Pulmonary artery endothelial cell (primary cell): ENCODE results near the gene TOB1. TPM values are rescaled to one million over a fixed set of nuclear protein-coding genes. Genes with fewer than 3 reads are reported as not detected.
"Not testable (repeated sequence)": the region's sequence is repeated elsewhere in the genome, so short reads cannot be mapped to it uniquely, and the experiment has no call there.

ENCODE experiments used
- DNase-seq: peaks from one replicate; pipeline ENCODE4 v3.0.0-alpha.2; 2011; ENCODE audit warnings: low read depth, low spot score
- total RNA-seq: library from RNA; depleted of rRNA; stranded (reverse); fragments of >200 nt; gene quantifications from 2 replicates; pipeline ENCODE4 v1.2.3, GENCODE V29; 2014

Gene TOB1
- total RNA-seq, 1 donor from 2014 or later = 4.4 TPM

DNA sequence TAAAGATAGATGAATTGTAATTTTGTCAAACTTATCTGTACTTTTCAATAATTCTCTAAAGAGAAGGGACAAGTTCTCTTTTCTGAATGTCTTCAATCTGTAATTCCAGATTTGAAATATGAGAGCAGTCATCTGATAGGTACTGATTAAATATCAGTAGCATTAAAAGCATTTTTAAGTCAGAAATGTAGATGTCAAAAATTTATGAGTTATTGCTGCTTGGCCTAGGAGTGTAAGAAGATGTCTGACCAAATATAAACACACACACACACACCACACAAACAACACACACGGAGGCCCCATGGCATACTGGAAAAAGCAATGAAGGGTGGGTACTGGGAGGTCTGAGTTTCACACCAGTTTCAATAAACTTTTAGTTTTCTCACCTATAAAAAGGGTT, 2.4 kb upstream of the TOB1 start:
- DNase-seq = no peak

DNA sequence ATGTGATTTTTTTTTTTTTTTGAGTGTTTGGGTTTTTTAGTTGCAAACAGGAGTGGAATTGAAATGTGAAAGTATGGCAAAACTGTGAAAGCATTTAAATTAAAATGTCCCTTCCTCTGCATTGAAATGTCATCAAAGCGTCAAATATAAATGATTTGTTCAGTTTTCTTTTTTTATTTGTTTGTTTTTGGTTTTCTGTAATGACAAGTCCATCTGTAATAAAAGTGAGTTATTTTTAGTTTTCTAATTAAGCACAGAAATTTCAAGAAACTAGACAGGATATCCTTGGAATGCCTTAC, 1.9 kb upstream of the TOB1 start:
- DNase-seq = no peak

DNA sequence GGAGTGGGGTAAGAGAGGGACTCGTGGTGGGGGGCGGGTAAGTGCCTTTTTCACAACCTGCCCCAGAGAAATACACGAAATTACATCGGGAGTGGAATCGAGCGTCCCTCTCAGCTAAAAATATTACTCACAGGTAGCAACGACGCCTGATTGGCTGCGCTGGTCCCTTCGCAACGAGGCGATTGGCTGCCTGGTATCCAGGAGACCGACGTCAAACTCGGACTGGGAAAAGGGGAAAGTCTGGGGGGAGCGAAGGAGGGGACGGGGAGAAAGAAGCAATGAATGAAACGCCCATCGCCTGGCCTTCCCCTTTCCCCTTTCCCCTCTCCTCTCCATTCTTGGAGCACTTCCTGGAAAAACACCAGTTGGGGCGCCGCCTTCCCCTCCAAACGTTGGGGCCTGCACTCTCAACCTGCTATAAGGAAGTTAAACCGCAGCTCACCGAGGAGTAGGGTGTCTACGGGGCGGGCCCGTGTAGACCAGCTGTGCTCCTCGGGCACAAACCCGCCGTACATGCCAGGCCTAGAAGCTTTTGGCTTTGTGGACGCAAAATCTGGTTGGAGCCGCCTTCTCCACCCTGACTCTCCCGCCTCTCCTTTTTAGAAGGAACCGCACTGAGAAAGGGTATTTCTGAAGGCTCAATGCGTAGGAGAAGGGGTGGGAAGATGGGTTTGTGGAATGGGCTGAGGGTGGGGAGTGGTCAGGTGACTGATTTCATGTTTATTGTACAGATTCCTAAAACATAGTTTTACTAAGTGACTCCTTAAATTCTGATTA, 1.4 kb upstream of the TOB1 start:
- peak; percentile 89 for DNase-seq

DNA sequence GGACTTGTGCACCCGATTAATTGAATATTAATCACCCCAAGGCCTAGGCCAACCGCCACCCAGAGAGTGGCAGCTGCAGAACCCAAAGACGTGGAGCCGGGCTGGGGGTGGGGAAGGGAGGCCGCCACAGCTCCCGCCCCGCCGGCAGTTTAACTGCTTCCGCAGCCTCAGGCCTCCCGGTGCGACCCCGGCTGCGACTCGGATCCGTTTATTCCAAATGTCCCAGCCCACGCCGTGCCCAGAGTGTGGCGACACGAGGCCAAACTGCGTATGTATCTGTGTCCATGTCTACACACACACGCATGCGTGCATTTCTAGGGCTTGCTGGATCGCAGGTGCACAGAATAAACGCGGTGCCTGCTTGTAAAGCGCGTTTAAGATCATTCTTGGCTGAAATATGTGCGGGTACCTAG, 802 bp upstream of the TOB1 start:
- DNase-seq = peak; percentile 20

DNA sequence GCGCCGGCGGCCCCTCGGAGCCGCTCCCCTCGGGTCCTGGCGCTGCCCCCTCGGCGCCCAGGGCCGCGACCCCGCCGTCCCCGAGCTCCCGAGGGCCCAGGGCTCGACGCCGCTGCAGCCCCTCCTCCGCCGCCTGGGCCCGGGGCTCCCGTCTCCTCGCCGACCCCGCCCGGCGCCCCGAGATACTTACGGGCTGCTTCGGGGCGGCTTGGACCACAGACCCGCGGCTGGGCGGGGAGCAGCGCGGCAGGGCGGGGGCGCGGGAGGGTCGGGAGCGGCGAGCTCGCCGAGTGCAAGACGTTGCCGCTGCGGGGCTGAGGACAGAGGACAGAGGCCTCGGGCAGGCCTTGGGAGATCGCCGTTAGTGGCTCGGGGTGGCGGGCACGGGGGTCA, 290 bp downstream of the TOB1 start:
- no peak for DNase-seq

DNA sequence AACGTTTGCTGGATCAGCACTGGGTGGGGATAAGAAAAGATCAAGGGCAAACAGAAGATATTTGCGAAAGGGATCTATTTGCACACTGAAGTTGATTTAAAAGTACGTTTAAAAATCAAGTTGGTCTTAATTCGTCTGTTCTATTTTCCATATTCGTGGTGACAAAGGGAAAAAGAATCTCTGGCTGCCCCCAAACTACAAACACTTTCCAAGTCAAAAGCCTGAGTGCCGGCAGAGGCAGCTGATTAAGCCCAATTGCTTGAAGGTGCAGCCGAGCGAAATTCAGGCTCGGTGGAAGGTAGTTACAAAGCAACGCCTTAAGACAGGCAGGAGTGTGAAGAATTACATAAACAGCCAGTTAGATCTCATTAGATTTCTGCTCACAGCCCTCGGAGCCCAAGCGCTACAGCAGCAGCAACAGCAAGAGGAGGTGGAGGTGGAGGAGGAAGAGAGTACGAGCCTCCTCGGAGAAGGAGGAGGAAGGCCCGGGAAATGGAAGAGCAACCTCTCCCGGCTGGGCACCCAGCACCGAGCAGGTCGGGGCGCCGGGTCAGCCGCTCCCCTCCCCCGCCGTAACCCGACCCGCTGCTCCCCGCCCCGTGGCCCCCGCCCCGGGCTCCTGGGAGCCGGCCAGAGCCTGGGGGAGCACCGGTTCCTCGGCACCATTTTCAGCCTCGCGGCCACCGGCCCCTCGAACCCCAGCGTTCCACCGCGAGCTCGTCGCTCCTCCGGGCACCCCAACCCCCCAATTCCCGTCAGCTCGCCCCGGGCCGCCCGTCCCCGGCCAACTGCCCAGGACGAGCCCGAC, 890 bp downstream of the TOB1 start:
- no peak for DNase-seq

DNA sequence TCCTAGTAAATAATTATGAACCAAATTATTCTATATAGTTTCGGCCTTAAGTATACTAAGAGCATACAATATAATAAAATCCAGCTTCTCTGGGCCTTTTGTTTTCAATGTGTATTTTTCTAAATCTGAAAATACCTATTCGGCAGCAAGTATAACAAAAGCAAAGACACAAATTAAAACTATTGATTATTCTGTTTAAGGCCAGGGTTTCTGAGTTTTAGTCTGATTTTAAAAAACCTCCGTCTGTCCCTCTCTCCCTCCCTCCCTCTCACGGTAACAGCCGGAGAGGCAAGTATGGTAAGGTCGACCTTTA, 1.5 kb downstream of the TOB1 start:
- DNase-seq = no peak

DNA sequence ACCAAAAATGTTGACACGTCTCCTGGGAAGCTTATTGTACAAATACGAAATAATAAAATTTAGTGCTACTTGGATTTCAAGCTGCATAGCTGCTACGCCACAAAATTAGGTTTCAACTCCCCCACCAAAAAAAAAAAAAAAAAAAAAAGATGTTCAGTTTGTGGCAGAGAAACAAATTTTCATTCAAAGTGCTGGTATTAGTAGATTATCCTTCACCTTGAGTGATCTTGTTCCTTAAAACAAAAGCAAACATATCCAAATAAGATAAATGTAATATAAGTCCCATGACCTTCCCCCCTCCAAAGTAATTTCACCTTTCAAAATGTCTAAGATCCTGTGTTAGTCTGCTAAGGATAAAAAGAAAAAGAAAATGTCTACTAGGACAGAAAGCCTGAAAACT, 2.2 kb downstream of the TOB1 start:
- no peak for DNase-seq

DNA sequence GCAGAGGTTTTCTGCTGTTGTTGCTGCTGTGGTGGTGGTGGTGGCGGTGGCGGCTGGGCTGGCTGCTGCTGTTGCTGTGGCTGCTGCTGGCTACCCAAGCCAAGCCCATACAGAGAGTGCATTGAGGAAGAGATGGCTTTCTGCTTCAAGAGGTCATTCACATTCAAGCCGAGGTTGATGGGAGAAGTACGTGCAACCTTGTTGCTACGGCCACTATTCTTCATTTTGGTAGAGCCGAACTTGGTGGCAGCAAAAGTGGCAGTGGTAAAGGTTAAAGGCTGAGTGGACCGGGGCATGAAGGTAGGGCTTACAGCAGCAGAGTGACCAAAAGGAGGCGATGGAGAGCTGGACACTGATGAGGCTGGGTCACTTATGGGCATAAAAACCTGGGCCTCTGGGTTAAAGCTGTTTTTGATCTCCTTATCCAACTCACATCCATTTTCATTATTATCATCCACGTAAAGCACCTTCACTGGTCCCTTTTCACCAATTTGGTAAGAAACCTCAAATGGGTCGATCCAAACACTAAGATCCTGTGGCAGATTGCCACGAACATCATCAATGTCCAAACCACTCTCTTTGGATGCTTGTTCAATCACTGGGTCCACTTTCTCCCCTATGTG, 2.8 kb downstream of the TOB1 start:
- DNase-seq = no peak

DNA sequence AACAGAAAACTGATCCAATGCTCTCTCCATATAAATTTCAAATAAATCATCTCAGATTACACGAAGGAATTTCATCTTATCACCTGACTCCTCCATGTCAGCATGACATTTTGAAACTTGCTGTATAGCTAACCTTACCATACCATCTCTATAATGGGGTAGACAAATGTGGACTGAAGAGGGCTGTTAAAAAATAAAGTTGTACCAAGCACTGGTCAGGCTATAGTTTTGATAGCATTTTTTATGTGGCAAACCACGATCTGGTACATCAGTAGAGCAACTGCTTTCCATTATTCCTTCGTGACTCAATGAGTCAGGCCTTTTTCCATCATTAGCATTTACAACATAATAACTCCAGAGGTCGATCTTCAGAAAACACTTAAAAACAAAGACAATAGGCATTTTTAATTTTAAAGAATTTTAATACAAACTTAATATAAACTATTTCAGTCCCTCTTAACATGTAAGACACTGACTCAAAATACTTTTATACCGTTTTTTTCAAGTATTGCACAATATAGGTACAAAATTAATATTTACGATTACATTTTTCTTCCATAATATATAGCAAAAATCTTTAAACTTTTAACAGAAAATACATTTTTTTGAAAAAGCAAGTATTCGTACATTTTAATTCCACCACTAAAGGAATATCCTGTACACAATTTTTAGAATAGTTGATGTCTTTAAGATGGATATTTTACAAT, 4.2 kb downstream of the TOB1 start:
- no peak for DNase-seq

DNA sequence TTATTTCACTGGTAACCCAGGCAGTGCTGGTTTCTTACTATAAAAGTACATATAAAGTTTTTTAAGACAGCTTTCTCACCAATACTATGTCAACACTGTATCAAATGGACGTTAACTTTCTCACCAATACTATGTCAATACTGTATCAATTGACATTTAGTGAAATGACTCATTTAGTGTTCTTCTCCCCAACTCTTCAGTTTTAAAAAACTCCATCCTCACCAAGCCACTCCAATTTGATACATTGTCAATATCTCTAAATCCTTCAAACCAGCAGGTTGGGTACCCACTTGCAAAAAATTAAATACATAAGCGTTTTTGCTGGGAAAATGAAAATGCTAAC, 4.8 kb downstream of the TOB1 start:
- DNase-seq = no peak

DNA sequence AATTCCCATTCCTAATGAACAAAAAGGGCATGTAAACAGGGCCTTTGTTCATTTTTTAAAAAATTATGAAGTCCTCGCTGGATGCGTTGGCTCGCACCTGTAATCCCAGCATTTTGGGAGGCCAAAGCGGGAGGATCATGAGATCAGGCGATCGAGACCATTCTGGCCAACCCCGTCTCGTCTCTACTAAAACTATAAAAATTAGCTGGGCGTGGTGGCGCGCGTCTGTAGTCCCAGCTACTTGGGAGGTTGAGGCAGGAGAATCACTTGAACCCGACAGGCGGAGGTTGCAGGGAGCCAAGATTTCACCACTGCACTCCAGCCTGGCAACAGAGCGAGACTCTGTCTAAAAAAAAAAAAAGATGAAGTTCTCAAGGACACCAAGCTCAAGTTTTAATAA, 6.4 kb downstream of the TOB1 start:
- not testable (repeated sequence) for DNase-seq

DNA sequence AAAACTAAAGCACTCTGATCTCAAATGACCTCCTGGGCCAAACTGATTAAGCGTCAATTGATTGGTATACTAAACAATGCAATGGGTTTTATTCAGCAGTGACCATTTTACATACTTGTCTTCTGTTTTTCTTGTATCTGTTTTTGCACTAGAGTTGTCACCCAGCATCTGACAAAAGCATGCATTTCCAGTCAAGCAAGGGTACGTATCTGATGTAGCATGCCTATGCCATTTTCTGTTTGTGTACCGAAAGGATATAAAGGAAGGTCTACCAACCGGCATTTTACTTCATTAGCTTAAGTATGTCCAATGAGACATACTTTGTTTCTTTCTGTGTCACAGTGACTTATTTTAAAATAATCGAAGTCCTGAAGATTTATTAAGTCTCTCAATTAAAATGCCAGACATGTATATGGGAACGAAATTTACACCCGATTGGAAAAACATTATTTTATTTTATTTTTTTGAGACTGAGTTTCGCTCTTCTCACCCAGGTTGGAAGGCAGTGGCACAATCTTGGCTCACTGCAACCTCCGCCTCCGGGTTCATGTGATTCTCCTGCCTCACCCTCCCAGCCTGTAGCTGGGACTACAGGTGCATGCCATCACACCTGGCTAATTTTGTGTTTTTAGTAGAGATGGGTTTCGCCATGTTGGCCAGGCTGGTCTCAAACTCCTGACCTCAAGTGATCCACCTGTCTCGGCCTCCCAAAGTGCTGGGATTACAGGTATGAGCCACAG, 7.5 kb downstream of the TOB1 start:
- no peak for DNase-seq

DNA sequence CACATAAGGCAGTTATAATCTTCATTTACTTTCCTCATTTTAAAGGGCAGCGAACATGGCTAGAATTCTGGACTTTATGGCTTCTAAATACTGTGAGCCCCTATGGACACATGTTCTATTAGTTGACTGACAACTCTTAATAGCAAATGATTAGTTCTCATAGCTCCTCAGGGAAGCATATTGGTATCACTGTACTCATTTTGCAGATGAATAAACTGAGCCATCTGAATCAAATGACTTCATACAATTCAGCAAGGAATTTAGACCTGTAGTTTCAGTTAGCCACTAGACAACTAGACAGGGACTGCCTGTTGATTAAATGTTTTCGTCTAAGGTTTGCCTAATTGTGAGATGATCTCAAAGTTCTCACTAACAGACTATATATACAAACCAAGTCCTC, 9.7 kb downstream of the TOB1 start:
- no peak for DNase-seq

DNA sequence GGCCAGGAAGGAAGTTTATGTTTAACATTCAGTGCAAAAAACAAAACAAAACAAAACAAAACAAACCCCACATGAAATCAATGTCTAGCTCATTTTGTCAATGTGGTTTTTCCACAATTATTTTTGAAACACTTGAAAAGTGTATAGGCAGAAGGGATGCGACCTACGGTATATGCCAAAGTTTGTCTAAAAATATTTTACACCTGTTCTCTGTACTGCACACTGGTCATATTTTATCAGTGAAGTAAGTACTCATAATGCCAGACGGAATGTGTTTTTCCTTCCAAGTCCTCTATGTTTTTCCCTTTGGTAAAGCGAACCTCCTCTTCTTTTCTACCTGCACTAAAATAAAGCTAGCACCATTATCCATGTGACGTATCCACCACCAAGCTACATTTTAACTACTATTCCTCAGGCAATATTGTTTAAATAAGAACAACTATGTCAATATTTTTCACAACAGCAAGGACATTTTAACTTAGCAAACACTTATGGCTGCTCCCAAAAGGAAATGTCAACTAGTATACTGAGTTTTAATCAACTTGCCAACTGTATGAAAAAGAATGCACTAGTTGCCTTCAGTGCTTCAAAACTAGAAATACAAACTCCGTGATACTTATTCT, 10.3 kb downstream of the TOB1 start:
- DNase-seq = no peak

DNA sequence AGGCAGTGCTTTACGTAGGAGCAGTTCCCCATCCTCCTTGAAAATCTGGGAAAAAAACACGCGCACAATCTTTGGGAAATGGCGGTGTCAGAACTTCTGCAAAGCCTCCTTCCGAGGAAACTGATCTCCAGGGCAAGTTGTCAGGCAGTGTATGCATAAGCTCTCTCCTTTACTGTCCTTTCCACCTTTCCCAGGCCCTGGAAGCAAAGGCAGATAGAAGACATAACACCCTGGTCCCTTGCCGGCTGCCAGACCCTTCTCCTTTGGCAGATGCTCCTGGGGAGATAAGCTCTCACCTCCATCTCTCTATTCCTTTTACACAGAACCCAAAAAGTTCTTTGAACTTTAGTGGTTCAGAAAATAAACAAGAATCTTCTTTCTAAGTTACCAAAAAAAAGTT, 12.4 kb downstream of the TOB1 start:
- no peak for DNase-seq

DNA sequence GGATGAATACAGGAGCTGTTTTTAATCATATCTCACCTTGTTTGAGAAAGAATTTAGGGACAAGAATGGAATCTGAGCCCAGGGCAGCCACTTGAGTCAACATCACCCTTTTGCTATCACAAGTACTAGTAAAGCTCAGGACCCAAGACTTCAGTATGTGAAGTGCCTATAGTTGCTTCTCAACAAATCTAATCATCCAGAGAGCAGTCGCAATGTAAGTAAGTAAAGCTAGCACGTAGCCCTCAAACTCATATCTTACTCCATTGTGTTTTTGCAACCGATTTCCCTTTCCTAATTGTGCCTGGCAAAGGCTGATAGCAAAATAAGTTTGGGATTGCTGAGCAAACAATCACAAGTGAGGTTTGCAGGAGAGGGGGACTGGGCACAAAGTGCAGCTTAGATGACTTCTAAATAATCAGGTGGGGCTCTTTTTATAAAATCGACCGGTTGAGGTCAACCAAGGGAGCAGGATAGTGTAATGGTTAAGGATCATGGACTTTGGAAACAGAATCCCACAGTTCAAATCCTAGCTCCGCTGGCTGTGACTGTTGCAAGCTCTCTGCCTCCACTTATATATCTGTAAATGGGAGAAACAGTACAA, 13.0 kb downstream of the TOB1 start:
- DNase-seq = no peak

DNA sequence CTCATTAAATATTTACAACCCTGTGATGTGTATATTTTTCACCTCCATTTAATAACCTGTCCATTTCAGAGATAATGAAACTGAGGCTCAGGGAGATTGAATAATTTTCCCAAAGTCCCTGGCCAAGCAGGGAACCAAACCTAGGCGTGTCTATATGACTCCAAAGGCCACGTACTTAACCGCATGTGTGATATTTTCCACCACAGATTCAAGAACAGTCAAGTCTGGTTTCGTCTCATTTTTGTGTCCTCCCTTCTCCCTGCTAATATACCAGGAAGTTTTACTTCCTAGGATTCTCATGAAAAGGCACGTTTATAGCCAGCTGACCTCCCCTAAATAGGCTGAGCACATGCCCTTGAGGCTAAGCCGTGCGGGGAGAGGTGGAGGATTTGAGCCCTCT, 15.5 kb downstream of the TOB1 start:
- DNase-seq = no peak

DNA sequence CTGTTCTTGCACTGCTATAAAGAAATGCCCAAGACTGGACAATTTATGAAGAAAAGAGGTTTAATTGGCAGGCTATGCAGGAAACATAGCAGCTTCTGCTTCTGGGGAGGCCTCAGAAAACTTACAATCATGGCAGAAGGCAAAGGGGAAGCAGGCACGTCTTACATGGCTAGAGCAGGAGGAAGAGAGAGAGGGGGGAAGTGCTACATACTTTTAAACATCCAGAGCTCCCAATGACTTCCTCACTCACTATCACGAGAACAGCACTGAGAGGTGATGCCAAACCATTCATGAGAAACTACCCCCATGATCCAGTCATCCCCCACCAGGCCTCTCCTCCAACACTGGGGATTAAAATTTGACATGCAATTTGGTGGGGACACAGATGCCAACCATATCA, 17.4 kb downstream of the TOB1 start:
- no peak for DNase-seq

DNA sequence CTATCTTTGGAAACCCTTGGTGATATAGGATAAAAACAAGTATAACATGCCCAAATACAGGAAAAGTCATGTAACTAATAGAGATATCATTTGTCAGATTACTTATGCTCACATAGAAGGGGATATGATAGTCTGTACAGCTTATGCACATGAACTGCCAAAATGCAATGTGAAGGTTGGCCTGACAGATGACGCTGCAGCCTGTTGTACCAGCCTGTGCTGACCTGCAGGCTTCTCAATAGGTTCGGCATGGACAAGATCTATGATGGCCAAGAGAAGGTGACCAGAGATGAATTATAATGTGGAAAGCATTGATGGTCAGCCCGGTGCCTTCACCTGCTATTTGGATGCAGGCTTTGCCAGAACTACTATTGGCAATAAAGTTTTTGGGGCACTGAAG, 18.1 kb downstream of the TOB1 start:
- no peak for DNase-seq

DNA sequence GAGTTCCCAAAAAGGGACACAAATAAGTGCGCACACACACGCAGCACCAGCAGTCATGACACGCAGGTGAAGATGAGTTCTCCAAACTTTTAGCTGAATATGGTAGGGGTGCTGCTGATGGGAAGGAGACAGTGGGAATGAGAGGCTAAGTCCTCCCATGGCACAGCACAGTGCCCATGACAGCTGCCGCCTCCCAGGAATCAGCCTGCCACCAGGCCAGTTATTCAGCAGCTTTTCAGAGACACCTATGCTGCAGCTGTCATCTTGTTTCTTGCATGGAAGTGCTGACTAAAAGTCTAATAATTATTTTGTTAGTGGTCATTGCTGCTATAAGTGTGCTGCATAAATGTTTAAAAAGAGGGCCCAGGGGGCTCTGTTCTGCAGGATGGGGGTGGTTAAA, 18.6 kb downstream of the TOB1 start:
- DNase-seq = no peak
